ENCODE data around the gene YDJC.
"Not testable (repeated sequence)": the region's sequence is repeated elsewhere in the genome, so short reads cannot be mapped to it uniquely, and the experiment has no call there.

The YDJC gene

DNA sequence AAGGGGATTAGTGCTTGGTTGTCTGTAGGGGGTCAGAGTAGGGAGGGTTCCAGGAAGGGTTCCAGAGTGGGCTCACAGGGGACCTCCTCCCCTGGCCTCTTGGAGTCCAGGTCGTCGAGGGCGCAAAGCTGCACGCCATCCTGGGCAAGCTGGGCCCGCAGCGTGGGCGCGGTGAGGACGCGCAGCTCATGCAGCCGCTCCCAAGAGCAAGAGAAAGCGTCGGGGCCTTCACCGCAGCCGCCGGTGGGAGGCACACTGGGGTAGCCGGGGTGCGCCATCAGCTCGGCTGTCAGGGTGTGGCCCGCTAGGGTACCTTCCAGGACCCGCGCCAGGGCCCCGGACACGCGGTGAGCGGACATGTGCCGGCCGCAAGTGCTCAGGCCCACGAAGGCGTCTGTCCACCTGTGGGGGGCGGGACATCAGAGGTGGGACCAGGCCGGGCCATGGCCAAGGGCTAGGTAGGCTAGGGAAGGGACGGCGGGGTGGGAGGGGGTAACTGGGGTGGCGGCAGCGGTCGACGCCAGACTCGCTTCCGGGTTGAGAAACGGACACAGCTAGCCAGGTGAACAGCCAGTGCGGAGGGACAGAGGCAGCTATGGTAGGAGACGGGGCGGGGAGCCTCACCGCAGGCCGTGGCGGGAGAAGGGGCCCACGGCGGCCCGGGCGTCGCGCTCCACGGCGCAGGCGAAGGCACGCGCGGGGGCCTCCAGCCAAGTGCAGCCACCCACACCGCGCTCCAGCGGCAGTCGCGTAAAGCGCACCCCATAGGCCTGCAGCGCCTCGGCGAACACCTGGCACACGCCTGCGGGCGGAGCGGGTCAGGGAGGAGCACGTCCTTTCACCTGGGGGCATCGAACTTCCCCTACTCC is 1.2 kb downstream of the YDJC start:
- no peak for DNase-seq

DNA sequence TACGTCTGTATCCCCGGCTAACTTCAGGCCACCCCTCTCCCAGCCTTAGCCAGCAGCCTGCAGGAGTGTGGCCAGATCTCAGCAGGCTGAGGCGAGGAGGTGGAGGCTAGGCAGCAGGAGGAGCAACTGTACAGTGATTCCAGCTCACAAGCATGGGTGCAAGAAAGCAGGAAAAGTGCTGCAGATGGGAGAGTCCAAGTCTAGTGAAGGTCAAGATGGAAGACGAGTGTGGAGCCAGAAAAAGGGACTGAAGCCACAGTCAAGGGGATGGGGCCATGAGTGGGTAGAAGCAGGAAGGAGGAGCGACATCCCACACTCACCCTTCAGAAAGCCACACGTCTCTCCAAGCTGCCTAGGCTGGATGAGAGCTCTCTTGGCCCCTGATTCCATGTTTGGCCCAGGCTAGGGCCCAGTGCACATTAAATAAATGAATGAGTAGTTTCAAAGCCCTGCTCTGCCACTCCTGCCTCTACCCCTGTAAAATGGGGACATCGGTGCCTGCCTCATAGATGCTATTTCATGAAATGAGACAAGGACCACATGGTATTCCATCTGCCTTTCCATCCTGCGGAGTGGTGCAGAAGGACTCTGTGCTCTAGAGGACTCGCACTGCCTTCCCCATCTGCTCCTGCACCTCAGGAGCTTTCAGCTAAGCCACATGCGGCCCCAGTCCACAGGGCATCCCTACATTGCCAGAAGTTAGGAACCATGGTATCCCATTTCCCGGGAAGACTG is 2.9 kb downstream of the YDJC start:
- DNase-seq: no peak

- no peak for DNase-seq
These were observed 3.6 kb downstream of the YDJC start for GRCh38 chr22:21626073-21626734.

DNA sequence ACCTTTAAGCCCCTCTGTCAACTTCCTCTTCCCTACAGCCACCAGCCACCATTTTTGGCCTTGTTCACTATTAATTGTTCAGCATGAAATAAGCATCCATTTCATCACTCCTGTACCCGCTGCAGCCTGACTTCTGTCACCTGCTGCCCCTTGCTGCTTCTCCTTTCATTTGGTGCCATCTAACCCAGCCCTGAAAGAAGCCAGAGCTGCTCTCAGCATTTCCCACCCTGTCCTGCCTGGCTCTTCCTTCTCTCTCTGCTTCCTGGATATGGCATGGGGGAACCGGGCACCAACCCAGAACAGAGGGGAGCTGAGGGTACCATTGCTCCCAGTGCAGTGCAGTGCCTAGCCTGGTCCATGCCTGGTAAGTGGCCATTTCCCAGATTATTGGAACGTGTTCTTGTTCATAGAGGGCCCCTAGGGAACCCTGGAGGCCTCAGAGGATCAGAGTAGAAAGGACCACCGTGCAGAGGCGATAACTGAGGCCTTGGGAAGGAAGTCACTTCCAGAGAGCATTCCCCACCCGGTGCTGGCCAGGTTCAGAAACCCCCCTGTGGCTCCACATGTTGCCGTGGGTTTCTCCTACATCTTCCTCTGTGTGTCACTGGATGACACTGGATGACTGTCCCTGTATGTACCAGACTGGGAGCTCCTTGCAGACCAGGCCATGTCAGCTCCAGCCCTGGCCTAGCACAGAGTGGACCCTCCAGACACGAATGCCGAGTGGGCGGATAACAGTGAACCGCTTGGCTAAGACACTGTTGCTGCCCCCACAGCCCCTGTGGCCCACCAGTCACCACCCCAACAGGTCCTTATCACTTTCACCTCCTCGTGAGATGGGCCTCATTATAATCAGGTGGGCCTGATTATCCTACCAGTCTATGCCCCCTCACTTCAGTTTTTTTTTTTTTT is 4.7 kb downstream of the YDJC start:
- no peak for DNase-seq

DNA sequence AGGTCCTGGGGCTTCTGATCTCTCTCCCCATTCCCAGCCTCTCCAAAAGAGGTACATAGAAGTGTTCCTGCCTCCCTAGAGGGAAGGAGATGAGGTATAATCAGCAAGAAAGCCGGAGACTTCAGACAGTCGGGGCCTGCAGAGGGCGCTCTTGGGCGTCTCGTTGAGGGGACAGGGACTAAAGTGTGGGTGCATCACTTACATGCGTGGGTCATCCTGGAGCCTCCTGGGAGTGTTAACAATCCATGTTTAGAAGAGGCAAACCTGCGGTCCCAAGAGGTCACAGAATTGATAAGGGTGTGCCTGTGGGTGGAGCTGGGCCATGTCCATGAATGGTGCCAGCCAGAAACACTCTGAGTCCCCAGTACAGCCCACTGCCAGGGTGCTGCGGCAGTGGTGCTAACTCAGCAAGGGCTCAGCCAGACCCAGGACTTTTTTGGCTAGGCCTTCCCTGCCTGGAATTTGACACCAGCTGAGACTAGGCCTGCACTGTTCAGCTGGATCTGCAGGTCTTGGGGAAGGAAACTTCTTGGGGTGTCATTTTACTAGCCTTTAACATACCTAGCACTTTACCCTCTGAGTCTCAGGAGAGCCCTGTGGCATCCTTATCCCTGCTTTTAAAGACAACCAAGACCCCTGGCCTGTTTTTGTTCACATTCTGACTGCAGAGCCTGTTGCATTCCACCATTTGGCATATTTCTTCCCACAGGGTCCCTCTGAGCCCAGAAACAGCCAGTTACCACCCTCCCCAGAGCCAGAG is 5.5 kb downstream of the YDJC start:
- no peak for DNase-seq

DNA sequence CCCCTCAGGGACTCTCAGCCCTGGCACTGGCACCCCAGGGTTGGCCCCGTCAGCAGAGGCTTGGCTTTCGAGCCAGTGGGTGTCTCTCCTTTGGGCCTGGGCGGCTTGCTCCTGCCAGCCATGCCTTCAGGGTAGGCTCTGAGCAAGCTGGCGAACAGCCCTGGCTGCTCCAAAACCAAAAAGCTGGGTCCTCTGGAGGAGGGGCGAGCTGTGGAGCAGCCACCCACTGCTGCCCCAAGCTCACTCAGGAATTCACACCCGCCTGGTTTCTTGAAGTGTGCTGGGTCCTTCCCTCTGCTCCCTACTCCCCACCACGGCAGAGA is 6.2 kb downstream of the YDJC start:
- no peak for DNase-seq

GRCh38 chr22:21622919-21623647 is 6.7 kb downstream of the YDJC start:
- DNase-seq: no peak

DNA sequence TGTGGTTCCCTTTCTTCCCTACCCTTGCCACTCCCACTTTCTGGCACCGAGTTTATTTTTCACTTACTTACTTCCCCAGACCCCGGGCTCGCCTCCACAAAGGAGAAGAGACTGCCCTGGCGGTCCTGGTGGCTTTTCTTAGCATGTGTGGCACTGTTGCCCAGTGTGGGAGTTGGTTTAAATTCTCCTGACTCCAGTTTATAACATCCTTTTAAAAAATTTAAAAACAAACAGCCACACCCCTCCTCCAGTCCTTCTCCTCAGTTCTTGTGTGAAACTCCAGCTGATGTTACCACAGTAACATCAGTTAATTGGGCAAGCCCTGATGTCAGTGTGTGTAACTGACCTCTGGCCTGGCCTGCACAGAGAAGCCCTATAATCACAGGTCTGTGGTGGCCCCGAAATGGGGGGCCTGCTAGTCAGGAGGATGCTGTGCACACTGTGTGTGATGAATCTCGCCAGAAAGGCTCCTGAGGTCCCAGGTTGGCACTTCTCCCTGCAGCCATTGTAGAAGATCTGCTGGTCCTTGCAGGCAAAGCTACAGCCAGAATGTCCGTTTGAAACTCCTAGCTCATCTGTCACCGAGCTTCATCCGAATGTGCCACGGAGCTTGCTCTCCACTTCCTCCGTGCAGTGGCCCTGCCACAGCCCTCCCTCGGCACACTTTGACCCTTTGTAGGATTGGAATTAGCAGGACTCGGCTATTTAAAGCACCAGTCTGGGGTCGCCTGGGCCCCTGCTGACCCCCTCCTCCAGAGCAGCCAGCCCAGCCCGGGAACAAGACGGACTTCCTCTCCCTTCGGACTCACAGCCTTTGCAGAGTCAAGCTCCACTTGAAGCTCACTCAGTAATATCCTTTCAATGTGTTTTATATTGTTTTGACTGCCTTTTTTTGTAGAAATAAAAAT is 7.6 kb downstream of the YDJC start:
- DNase-seq: no peak

DNA sequence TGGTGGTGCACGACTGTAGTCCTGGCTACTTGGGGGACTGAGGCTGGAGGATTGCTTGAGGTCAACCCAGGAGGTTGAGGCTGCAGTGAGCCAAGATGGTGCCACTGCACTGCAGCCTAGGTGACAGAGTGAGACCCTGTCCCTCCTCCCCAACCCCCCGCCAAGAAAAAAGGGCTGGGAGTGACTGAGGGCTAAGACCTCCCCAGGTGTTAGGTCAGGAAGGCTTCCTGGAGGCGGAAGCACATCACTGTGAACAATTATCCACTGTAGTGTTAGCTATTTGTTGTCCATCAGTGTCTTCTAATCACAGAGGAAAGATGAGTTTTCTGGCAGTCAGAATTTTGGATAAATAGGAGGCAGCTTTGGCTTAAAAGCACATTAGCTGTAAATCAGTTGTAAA is 8.8 kb downstream of the YDJC start:
- no peak for DNase-seq

DNA sequence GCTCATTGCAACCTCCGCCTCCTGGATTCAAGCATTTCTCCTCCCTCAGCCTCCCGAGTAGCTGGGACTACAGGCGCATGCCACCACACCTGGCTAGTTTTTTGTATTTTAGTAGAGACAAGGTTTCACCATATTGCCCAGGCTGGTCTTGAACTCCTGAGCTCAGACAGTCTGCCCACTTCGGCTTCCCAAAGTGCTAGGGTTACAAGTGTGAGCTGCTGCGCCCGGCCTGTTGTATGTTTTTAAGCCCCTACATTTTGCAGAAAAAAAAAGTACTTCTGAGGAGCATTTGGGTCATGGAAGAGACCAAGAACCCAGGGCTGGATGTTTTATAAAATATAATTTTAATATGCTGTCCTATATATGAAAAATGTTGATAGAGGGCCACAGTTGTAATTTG is 12.5 kb downstream of the YDJC start:
- not testable (repeated sequence) for DNase-seq

DNA sequence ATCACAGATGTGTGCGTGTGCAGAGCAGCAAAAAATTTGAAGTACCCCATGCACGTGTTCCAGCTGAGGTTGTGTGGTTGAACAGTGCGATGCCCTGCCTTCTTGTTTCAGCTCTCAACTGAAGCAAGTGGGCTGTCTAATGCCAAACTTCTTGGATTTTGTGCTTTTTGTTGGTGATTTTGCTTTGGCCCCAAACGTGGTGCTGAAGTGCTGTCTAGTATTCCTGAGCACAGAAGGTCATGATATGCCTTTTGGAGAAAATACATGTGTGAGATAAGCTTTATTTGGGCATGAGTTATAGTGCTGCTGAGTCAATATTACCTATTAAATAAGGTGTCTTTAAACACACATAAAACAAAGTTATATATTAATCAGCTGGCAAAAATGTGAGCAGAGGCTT is 14.1 kb downstream of the YDJC start:
- no peak for DNase-seq

- no peak for DNase-seq
These were observed 16.1 kb downstream of the YDJC start for GRCh38 chr22:21613553-21614233.

GRCh38 chr22:21612858-21613257 is 17.0 kb downstream of the YDJC start:
- no peak for DNase-seq

DNA sequence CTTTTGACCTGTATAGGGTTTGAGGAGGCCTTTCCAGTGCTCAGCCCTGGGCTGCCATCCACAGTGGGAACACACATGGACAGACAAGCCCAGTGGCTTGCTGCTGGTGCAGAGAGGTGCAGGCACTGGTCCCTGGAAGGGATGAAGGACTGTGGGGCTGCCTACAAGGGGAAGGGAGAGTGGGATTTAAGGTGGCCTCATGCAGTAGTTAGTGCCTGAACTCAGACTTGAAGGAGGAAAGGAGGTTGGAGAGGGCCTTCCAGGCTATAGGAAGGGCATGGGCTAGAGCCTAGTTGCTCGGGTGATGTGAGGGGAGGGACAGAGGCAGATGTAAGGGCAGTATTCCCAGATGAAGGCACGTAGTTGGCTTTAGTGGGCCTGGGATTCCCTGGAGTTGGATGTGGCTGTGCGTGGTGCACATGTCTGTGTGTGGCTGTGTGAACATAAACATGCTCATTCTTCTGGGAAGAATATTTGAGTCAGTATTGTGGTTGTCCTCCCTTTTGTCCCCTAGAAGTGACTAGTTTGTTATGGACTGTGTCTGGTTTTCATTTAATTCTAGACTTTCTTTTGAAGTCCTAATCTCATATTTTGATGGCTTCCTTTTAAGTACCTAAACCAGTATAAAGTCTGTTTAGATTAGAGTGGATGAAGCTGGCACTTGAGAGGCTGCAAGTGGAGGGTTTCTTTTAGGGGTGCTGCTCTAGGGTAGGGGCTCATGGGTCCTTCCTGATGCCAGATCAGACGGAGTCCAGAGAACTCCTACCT is 18.4 kb downstream of the YDJC start:
- DNase-seq: no peak

DNA sequence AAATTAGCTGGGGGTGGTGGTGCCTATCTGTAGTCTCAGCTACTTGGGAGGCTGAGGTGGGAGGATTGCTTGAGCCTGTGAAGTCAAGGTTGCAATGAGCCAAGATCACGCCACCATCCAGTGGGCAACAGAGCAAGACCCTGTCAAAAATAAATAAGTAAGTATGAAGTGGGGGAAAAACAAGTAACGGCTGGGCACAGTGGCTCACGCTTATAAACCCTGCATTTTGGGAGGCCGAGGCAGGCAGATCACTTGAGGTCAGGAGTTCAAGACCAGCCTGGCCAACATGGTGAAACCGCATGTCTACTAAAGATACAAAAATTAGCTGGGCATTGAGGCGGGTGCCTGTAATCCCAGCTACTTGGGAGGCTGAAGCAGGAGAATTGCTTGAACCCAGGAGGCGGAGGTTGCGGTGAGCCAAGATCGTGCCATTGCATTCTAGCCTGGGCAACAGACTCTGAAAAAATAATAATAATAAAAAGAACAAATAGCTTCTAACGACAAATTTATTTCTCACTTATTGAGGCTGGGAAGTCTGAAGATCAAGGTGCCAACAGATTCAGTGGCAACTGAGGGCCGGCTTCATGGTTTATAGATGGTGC is 20.2 kb downstream of the YDJC start:
- DNase-seq: not testable (repeated sequence)

DNA sequence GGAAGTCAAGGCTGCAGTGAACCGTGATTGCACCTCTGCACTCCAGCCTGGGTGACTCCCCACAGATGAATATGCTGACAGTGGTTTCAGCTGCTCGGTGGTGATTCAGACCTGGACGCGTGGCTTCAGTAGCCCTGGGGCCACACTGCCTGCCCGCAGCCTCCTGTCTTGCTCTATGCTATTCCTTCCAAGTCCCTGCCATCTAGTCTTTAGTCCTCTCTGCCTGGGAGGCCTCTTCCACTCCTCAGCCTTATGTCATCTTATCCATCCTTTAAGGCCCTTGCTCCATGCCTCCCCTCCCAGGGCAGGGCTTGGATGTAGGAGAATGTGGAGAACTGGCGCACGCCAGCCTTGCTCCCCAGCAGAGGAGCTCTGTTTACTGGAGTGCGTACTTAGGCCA is 23.0 kb downstream of the YDJC start:
- no peak for DNase-seq

DNA sequence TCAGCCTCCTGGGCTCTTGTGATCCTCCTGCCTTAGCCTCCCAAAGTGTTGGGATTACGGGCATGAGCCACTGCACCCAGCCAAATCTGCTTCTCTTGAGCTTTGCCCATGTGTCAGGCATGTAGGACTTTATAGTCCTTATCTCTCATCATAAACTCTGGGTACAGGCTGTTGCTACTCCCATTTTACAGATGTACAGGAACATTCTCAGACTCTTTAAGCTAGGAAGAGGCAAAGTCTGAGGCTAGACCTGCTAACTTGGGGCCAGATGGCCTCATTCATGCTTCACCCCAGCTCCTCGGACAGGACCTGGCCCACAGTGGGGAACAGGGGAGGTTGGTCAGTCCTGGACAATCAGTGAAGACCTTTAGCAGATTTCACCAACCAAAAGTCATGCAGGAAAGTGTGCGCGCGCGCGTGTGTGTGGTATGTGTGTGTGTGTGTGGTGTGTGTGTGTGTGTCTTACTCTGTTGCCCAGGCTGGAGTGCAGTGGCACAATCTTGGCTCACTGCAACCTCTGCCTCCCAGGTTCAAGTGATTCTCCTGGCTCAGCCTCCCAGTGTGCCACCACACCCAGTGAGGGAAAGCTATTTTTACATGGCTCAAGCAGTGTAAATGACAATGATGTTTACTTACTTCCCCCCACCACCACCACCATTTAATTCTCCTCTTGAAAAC is 23.8 kb downstream of the YDJC start:
- DNase-seq: no peak

- DNase-seq: no peak
These were observed 25.8 kb downstream of the YDJC start for GRCh38 chr22:21603973-21604372.
